Transverse colon (tissue), 4 donors: ENCODE data around the gene CD34. TPM values are rescaled to one million over a fixed set of nuclear protein-coding genes. Genes with fewer than 3 reads are reported as not detected.

ENCODE experiments used
- DNase-seq: peaks from one replicate; pipeline ENCODE4 v3.0.0-alpha.2; 2019
- H3K27ac ChIP-seq, 4 donors: fragments of 200-600 bp; sonication (generic); 2 replicates each; pipeline ENCODE4 v1.5.1; 2016 to 2018; ENCODE audit warnings: inconsistent platforms in 4 of 4
- H3K27me3 ChIP-seq: fragments of 200-600 bp; sonication (generic); 2 replicates; pipeline ENCODE4 v1.5.1; 2017; ENCODE audit warnings: inconsistent platforms
- H3K36me3 ChIP-seq, 4 donors: fragments of 200-600 bp; sonication (generic); 2 replicates each; pipeline ENCODE4 v1.5.1; 2017 to 2019; ENCODE audit warnings: inconsistent platforms in 4 of 4
- H3K4me1 ChIP-seq, 4 donors: fragments of 200-600 bp; sonication (generic); 2 replicates each; pipeline ENCODE4 v1.5.1; 2017 to 2020; ENCODE audit warnings: inconsistent platforms in 4 of 4
- H3K4me3 ChIP-seq, 4 donors: fragments of 200-600 bp; sonication (generic); 1 replicate in 1 of 4; 2 replicates in 3 of 4; pipeline versions ENCODE4 v1.5.1 to v1.6.1; 2017 to 2019; ENCODE audit warnings: inconsistent platforms in 4 of 4
- H3K9me3 ChIP-seq, 2 donors: fragments of 200-600 bp; sonication (generic); 2 replicates each; pipeline ENCODE4 v1.5.1; 2017 to 2019; ENCODE audit warnings: inconsistent platforms in 2 of 2
- CTCF ChIP-seq, 5 experiments: fragments of 200-600 bp in 3 of 5; fragments of 450-650 bp in 2 of 5; sonication (generic) in 3 of 5; IDR thresholded peaks; 1 replicate in 2 of 5; 2 replicates in 3 of 5; pipeline ENCODE4 v1.5.1; 2016 to 2017; ENCODE audit warnings: antibody characterized with exemption in 5 of 5, inconsistent platforms in 3 of 5, mild to moderate bottlenecking in 2 of 5, moderate library complexity in 1 of 5
- EP300 ChIP-seq: sonication (generic); formaldehyde crosslinking; IDR thresholded peaks from one replicate; pipeline ENCODE4 v1.6.1; 2017; ENCODE audit warnings: antibody characterized with exemption, low read depth
- POLR2A ChIP-seq: fragments of 450-650 bp; IDR thresholded peaks from one replicate; pipeline ENCODE4 v1.6.1; 2016; ENCODE audit warnings: antibody characterized with exemption, mild to moderate bottlenecking, moderate library complexity
- POLR2AphosphoS5 ChIP-seq, 3 donors: sonication (generic); formaldehyde crosslinking; IDR thresholded peaks; one replicate each; pipeline ENCODE4 v1.6.1; 2016; ENCODE audit warnings: antibody characterized with exemption in 3 of 3
- WGBS, 2 donors: methylation state at CpG; one replicate each; pipeline ENCODE4 v1.1.5; 2018; ENCODE audit warnings: low coverage in 1 of 2; 5-methylcytosine and 5-hydroxymethylcytosine counted together
- in situ Hi-C, 4 donors: fragments of 200-750 bp; cut with MboI; loops; one replicate each; pipeline versions ENCODE4 v1.15.0 to v1.15.1; 2017; ENCODE audit warnings: low sequenced_read_pairs in 3 of 4, low pct_ligation_motif_present in 1 of 4, low pct_unique_long_range_greater_than_20kb in 1 of 4
- intact Hi-C: fragments of 100-400 bp; cut with DNase I; formaldehyde crosslinking; loops from one replicate; pipeline ENCODE4 v1.15.1; 2023; ENCODE audit warnings: low total_unique reads
- total RNA-seq, 4 donors: library from RNA; depleted of rRNA; stranded (reverse); fragments of >200 nt; gene quantifications; one replicate each; pipeline ENCODE4 v1.1.0, GENCODE V29; 2016

Gene CD34
- total RNA-seq, 4 donors from 2014 or later: 7.5 to 85.2 (median 9.7) TPM

DNA sequence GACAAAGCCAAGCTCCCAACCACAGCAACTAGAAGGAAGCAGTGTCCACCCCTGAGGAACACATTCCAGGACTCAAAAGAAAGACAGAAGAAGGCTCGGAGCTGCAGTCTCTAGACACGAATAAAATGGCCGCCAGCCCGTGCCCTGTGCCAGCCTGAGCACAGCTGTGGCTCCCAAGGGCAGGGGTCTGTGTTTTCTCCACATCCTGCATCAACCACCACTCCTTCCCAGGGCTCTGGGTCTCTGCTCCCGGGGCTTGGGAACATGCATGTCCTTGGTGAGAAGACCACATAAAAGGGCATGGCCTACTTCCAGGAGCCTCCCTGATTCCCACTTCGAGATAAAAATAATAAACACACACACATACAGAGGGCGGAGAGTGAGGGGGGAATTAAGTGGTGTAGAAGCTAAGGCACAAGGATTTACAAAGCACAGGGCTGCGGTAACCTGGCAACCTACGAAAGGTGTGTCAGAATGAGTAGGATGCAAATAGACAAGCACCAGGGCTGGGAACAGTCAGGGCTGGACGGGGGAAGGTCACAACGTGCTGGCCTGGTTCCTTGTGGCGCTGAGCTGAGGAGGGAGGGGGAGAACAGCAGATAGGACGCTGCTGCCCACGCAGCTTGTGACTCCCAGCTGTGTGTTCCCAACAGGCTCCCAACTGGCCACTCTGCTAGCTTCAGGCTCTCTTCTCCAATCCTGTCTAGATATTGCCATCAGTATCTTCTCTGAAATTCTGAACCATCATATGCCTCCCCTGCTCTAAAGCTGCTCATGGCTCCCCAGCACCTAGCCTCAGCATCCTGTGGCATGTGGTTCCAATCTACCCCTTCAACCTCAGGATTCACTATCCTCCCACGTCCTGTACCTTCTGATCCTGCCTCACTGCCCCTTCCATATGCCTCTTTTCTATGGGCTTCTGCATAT lies 72.5 kb downstream of the CD34 start:
- Histone ChIP-seq H3K4me3 (no peak overlapping the region), H3K36me3 (no peaks in the 10 kb centered on the region), H3K27ac (peak overlapping the region; percentile 42 to 69 (median 54)), H3K4me1 (peaks cover 5 to 34% (median 14%) of the 10 kb centered on the region in 4 donors), H3K9me3 (no peaks in the 10 kb centered on the region), H3K27me3 (no peaks in the 10 kb centered on the region)
- in situ Hi-C loops (no loop called here), intact Hi-C loops (no loop called here)
- WGBS, 2 donors: 51 to 73% methylated on average over 3 to 15 of the region's 15 CpGs
- no peak for TF ChIP-seq EP300
- TF ChIP-seq POLR2AphosphoS5 (IDR thresholded peaks at IDR 0.05): no peak
- TF ChIP-seq POLR2A: no peak
- TF ChIP-seq CTCF (IDR thresholded peaks at IDR 0.05): no peak
- no peak for DNase-seq

DNA sequence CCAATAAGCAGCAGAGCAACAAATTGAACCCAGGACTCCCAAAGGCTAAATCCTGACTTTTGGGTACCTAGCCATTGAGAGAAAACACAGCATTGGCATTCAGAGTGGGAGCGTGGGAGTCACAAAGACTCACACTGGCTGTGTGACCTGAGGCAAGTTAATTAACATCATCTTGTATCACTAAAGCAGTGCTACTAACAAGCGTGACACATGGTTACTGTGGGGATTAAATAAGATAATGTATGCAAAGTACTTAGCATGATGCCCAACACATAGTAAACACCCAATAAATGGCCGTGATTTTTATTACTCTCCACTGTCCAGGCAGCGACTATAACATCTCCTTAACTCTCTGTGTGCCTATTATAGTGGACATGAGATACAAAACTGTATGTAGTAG lies 73.3 kb downstream of the CD34 start:
- Histone ChIP-seq H3K27ac (peak overlapping the region in 3 of 4 donors; percentile 47 to 69 (median 62)), H3K9me3 (no peaks in the 10 kb centered on the region), H3K36me3 (no peaks in the 10 kb centered on the region), H3K4me1 (peaks cover 5 to 37% (median 14%) of the 10 kb centered on the region in 4 donors), H3K4me3 (no peak overlapping the region), H3K27me3 (no peaks in the 10 kb centered on the region)
- in situ Hi-C loops (no loop called here), intact Hi-C loops (no loop called here)
- no peak for TF ChIP-seq POLR2AphosphoS5 (IDR thresholded peaks at IDR 0.05)
- no peak for TF ChIP-seq CTCF (IDR thresholded peaks at IDR 0.05)
- TF ChIP-seq POLR2A: no peak
- no peak for TF ChIP-seq EP300
- no peak for DNase-seq
- WGBS, 2 donors: 77 to 81% methylated on average over 4 of the region's 4 CpGs

- in situ Hi-C loops (no loop called here), intact Hi-C loops (no loop called here)
- Histone ChIP-seq H3K27ac (peak overlapping the region; percentile 13 to 69 (median 54)), H3K27me3 (no peaks in the 10 kb centered on the region), H3K36me3 (no peaks in the 10 kb centered on the region), H3K9me3 (no peaks in the 10 kb centered on the region), H3K4me1 (peaks cover 13 to 42% (median 20%) of the 10 kb centered on the region in 4 donors), H3K4me3 (no peak overlapping the region)
- WGBS, 2 donors: 84% methylated on average over 15 of the region's 15 CpGs; no CpG with 5 or more reads in 1 of the 2 donors
- DNase-seq: no peak
- no peak for TF ChIP-seq EP300
Observed at GRCh38 chr1:207836591-207837347, 74.2 kb downstream of the CD34 start.

GRCh38 chr1:207835958-207836357 lies 75.0 kb downstream of the CD34 start:
- H3K27ac ChIP-seq: peak overlapping the region; percentile 13 to 69 (median 54)
- no peaks in the 10 kb centered on the region for H3K36me3 ChIP-seq
- H3K4me3 ChIP-seq: no peak overlapping the region
- 95% methylated on average over 6 of the region's 6 CpGs; no CpG with 5 or more reads in 1 of the 2 donors for WGBS, 2 donors
- no peaks in the 10 kb centered on the region for H3K9me3 ChIP-seq
- intact Hi-C loops: no loop called here
- DNase-seq: no peak
- H3K27me3 ChIP-seq: no peaks in the 10 kb centered on the region
- H3K4me1 ChIP-seq: peaks cover 21 to 45% (median 26%) of the 10 kb centered on the region in 4 donors
- no peak for TF ChIP-seq POLR2A
- TF ChIP-seq POLR2AphosphoS5 (IDR thresholded peaks at IDR 0.05): no peak
- in situ Hi-C loops: no loop called here
